Right ventricle myocardium inferior (tissue), 1 donor: ENCODE data around the gene GRK2. TPM values are rescaled to one million over a fixed set of nuclear protein-coding genes. Genes with fewer than 3 reads are reported as not detected.

Experiments
- ATAC-seq: fragments of 200-7000 bp; cut with Tn5 transposase; one replicate; pipeline ENCODE4 v1.9.1; 2020; ENCODE audit warnings: mild to moderate bottlenecking, moderate library complexity
- DNase-seq: peaks from one replicate; pipeline ENCODE4 v3.0.0; 2021; ENCODE audit errors: missing footprints
- intact Hi-C: fragments of 100-400 bp; cut with DNase I; formaldehyde crosslinking; loops from one replicate; pipeline ENCODE4 v1.11.0; 2022
- total RNA-seq: library from RNA; stranded (reverse); fragmentation: NEBNext Ultra II Directional; extraction: Animal tissue kit (Norgen Biotek cat#: 25700); gene quantifications from one replicate; pipeline ENCODE4 v1.2.1, GENCODE V29; 2021
- donor health status: DM: no; HTN: yes; CAD: no; lungs with severe emphysema.

GRK2 gene
- total RNA-seq, 1 donor from 2014 or later, result 54.1 TPM

DNA sequence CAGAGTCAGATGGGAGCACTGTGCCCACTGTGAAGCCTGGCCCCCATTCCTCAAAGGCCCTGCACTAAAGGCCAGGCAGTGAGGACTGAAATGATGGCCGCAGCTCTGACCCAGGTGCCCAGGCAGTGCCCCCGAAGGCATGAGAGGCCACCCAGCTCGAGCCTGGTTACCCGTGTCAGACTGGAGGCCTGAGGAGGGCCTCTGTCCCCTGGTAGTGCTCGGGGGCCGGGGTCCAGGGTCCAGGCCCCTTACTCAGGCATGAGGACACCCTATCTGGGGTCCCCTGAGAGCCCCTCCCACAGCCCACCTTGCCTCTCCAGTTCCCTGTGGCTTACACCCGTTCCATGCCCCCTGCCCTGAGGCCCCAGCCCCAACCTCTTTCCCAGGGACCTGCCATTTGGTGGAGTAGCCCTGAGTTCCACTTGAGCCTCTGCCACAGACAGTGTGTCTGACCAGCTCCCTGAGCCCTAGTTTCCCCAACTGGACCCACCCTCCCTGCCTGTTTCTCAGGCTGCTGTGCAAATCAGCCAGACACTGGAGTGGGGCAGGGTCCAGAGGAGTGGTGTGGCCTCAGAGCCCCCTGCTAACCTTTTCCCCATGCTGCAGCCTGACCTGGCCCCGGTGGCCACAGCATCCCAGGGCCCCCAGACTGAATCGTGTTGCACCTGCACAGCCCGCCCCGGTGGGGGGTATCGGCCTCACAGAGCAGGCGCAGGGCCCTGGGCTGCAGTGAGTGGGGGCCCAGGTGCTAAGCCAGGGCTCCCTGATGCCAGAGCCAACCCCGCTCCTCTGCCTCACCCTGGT, 12.1 kb downstream of the GRK2 start:
- peak; percentile 17 for DNase-seq
- ATAC-seq, result no peak
- intact Hi-C loops, result no loop called here

DNA sequence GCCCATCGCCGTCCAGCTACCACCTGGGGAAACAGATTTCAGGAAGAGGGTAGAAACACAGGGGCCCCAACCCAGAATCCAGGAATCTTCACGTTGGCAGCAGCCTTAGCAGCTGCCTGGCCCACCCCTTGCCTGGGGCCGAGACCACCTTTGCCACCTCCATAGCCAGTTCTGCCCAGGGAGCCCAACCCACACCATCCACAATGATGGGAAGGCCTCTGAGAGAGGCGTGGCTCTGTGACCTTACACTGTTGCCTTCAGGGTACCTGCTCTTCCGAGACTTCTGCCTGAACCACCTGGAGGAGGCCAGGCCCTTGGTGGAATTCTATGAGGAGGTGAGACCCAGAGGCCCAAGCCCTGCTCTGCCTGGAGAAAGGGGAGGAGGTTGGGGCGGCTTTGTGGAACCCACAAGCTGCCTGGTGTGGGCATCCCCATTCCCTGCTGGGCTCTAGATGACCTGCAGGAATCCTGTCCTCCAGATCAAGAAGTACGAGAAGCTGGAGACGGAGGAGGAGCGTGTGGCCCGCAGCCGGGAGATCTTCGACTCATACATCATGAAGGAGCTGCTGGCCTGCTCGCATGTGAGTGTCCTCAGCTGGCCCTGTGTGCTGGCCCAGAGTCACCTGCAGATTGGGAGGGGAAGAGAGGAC, 12.8 kb downstream of the GRK2 start:
- ATAC-seq (no peak), DNase-seq (peak; percentile 44)
- intact Hi-C loops, result no loop called here

DNA sequence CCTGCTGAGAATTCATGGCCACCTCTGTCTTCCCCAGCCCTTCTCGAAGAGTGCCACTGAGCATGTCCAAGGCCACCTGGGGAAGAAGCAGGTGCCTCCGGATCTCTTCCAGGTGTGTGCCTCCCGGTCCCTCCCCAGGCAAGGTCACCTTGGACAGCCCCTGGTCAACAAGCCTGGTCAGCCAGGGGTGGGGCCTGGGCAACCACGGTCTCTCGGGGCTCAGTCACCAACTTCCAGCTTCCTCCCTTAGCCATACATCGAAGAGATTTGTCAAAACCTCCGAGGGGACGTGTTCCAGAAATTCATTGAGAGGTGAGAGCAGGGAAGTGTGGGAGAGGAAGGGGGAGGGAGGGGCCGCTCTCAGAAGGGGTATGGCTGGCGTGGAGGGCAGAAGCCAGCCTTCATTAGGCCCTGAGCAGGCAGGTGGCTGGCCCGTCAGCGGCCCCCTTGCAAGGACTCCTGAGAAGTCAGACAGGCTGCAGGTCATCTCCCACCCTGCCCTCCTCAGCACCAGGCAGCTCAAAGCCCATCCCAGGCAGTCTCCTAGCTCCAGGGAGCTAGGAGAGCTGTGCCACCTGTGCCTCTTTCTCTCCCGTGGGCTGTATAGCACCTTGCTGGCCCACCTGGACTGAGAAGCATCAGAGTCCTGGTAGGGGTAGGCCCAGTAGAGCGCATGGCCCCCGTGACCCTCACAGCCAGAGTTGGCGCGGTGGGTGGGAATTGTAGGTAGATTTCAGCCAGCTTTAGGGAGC, 13.5 kb downstream of the GRK2 start:
- ATAC-seq (no peak), DNase-seq (peak; percentile 45)
- intact Hi-C loops, result no loop called here

GRCh38 chr11:67280341-67280787, 14.1 kb downstream of the GRK2 start:
- DNase-seq, result peak; percentile 27
- intact Hi-C loops, result no loop called here
- no peak for ATAC-seq

DNA sequence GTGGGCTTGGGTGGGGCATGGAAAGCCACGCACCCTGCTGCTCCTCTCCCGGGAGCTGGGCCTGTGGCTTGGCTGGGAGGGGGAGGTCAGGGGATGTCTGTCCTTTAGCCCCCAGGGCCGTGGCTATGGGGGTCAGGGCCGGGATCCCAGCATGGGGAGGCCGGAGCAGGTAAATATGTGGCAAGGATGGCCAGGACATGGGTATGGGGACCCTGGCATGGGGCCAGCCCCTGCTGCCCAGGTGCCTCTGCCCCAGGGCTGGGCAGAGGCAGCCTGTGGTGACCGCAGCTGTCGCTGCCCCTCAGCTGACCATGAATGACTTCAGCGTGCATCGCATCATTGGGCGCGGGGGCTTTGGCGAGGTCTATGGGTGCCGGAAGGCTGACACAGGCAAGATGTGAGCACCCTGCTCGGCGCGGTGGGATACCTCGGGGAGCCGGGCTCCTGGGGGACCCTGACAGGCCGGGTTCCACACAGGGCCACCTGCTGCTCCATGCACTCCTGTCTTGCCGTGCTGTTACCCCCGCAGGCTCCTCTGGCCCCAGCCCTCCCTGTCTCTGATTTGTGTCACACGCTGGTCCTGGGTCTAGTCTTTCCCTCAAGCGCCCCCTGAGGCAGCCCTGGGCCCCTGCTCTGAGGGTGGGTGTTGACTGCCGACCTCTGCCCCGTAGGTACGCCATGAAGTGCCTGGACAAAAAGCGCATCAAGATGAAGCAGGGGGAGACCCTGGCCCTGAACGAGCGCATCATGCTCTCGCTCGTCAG, 14.7 kb downstream of the GRK2 start:
- ATAC-seq (no peak), DNase-seq (peak; percentile 64)
- intact Hi-C loops, result no loop called here

GRCh38 chr11:67281552-67282150, 15.4 kb downstream of the GRK2 start:
- intact Hi-C loops, result no loop called here
- no peak for ATAC-seq
- DNase-seq, result peak; percentile 13

GRCh38 chr11:67282155-67282875, 16.0 kb downstream of the GRK2 start:
- no peak for ATAC-seq
- intact Hi-C loops, result no loop called here
- no peak for DNase-seq

DNA sequence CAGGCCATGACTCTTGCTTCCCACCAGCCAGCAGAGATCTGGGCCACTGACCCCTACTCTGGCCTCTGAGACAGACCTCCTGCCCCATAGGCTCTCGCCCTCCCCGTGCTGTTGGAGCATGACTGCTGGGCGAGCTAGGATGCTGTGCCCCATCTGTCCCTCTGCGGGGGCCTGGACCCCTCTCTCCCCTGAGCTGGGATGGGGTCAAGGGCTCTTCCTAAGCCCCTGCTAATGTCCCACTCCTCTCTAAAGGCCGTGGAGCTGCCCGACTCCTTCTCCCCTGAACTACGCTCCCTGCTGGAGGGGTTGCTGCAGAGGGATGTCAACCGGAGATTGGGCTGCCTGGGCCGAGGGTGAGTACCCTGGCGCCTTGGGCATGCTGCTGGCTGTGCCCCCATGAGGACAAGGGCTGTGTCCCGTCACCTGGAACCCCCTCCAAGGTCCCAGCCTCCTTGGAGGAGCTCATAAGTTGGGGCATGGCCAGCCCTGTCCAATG, 16.7 kb downstream of the GRK2 start:
- DNase-seq (no peak), ATAC-seq (no peak)
- intact Hi-C loops, result no loop called here

GRCh38 chr11:67283481-67283963, 17.2 kb downstream of the GRK2 start:
- intact Hi-C loops, result no loop called here

GRCh38 chr11:67284811-67285540, 18.7 kb downstream of the GRK2 start:
- ATAC-seq (no peak), DNase-seq (peak; percentile 79)
- intact Hi-C loops, result no loop called here

More at GRCh38 chr11:67283481-67283963, 17.2 kb downstream of the GRK2 start:
- DNase-seq (no peak), ATAC-seq (peak; percentile 9)

GRCh38 chr11:67285541-67286498, 19.5 kb downstream of the GRK2 start:
- ATAC-seq (no peak), DNase-seq (peak; percentile 63)
- intact Hi-C loops, result no loop called here

GRCh38 chr11:67286621-67287333, 20.5 kb downstream of the GRK2 start:
- ATAC-seq (no peak), DNase-seq (peak; percentile 80)
- intact Hi-C loops, result no loop called here

- peak; percentile 55 for DNase-seq
- ATAC-seq, result no peak
- intact Hi-C loops, result loop anchor here (2.0 kb wide), 1 partner anchor 21 kb away; the partner anchor contains the start of gene GRK2
Observed at GRCh38 chr11:67287355-67288197, 21.3 kb downstream of the GRK2 start.

GRCh38 chr11:67288198-67288451, 21.9 kb downstream of the GRK2 start:
- intact Hi-C loops, result loop anchor here (2.0 kb wide), 1 partner anchor 21 kb away; the partner anchor contains the start of gene GRK2
- ATAC-seq (no peak), DNase-seq (no peak)
